DLD1 (cell line): ENCODE data around the gene LPP.
"Not testable (repeated sequence)": the region's sequence is repeated elsewhere in the genome, so short reads cannot be mapped to it uniquely, and the experiment has no call there.

Experiments
- in situ Hi-C: cut with HindIII; loops from 2 replicates; pipeline ENCODE4 v1.10.0; 2017; ENCODE audit warnings: low sequenced_read_pairs

Gene LPP

GRCh38 chr3:188684276-188684675 lies 530.3 kb downstream of the LPP start:
- in situ Hi-C loops = no loop called here

- in situ Hi-C loops = no loop called here
These were observed 531.8 kb downstream of the LPP start for GRCh38 chr3:188685789-188686188.

DNA sequence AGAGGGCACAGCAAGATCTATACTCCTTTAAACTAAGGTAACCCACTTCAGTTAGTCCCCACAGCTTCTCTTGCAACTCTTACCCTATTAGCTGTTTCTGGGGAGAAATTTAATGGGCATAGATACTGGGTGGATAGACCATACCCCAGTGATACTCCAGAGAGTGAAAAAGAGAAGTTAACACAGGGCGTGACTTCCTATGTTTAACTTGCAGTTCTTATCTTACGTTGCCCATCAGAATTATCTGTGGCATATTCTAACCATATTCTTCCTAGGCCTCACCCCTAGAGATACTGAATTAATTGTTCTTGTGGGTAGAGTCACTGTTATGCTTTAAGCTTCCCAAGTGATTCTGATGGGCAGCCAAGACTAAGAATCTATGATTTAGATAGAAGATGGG lies 532.4 kb downstream of the LPP start:
- in situ Hi-C loops = no loop called here

DNA sequence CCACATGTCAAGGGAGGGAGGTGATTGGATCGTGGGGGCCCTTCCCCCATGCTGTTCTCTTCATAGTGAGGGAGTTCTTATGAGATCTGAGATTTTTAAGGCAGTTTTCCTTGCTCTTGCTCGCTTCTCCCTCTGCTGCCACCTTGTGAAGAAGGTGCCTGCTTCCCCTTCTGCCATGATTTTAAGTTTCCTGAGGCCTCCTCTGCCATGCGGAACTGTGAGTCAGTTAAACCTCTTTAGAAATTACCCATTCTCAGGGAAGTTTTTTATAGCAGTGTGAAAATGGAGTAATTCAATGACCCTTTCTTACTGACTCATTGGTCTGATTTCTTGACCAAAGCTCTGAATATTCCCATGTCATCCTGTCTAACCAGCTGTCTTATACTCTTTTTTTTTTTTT lies 533.4 kb downstream of the LPP start:
- in situ Hi-C loops = no loop called here

DNA sequence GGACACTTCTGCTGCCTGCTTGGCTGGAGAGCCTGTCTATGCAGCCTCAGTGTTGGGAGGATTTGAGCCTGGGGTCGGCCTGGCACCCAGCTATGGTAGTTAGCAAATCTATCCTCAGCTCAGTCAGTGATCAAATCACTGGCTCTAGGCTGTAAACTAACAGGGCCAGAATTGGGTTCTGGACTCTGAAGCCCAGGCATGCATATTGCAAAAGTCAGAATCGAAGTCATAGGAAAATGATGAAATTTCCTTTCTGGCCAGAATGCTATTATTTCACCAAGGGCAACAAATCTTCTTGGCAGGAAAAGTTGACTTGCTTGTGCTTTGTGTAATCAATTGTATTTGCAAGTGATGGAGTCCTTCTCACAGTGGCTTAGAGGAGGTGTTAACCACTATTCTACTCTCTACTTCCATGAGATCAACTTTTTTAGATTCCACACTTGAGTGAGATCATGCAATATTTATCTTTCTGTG lies 535.2 kb downstream of the LPP start:
- in situ Hi-C loops = no loop called here

GRCh38 chr3:188690064-188690463 lies 536.1 kb downstream of the LPP start:
- in situ Hi-C loops = no loop called here

DNA sequence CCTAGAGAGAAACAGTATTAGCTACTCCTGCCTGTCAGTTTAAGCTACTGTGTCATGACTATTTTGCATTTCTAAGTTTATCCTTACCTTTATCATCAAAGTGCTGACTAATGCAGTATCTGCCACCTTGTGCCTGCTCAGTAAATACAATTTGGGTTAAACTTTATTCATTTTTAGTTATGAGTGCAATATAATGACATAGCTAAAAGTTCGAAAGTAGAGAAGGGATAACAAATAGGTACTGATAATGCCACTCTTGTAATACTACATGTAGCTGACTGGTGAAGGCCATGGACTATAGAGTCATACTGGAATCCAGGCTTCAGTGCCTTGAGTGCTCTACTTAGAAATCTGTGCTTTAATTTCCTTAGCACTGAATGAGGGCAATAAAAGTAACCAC lies 537.0 kb downstream of the LPP start:
- in situ Hi-C loops = no loop called here

GRCh38 chr3:188691665-188692064 lies 537.7 kb downstream of the LPP start:
- in situ Hi-C loops = no loop called here

DNA sequence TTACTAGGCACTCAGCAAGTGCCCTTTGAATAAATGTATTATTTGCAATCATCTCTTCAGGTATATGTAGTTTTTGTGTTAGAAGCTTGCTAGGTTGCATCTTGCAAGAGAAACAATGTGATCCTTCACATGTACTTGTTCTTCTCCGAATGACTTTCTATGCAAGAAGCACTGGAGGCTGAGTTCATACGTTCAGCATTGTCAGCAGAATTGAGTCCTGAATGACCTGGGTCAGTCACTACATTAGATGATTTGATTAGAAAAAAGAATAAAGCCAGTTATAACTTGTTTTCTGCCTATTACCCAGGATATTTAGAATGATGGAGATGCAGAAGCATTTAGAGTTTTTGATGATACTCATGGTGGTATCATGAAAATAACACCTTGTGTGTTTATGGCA lies 538.7 kb downstream of the LPP start:
- in situ Hi-C loops = no loop called here

- in situ Hi-C loops = no loop called here
These were observed 539.5 kb downstream of the LPP start for GRCh38 chr3:188693435-188693834.

DNA sequence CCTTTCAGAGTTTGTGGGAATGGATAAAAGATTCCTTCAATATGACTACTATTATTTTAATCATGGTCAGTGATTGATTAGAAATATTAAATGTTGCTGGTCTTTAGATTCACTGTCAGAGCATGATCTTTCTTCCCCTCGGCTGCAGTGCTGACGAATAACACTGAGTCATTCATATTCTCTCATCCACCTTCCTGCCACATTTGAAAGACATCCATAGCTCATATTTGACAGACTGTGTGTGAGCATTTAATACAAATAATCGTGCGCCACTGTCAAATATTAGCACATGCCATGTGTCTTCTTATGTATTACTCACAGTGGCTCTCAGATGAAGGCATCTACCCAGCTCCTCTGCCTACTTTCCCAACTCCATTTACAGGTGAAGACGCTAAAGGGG lies 541.3 kb downstream of the LPP start:
- in situ Hi-C loops = no loop called here

GRCh38 chr3:188697127-188697526 lies 543.2 kb downstream of the LPP start:
- in situ Hi-C loops = no loop called here

DNA sequence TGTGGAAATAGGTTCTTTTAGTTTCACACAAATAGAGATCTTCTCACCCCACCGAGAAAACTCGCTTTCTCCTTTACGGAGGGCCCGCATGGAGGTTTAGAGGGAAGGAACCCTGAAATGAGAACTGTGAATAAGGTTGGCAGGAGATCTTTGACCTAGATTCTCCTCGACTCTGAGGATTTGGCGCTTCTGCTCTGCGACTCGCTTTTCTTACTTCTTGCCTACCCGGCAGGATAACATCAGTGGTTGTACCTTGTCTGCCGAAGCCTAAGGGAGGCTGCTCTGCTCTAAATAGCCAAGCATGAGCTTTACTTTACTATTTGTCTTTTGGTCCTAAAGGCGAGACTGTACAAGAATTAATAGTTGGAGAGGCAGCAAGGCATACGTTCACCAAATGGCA lies 544.5 kb downstream of the LPP start:
- in situ Hi-C loops = no loop called here

GRCh38 chr3:188700501-188700900 lies 546.5 kb downstream of the LPP start:
- in situ Hi-C loops = no loop called here

- in situ Hi-C loops = no loop called here
These were observed 547.0 kb downstream of the LPP start for GRCh38 chr3:188700918-188701317.

- in situ Hi-C loops = no loop called here
These were observed 547.6 kb downstream of the LPP start for GRCh38 chr3:188701485-188701969.

DNA sequence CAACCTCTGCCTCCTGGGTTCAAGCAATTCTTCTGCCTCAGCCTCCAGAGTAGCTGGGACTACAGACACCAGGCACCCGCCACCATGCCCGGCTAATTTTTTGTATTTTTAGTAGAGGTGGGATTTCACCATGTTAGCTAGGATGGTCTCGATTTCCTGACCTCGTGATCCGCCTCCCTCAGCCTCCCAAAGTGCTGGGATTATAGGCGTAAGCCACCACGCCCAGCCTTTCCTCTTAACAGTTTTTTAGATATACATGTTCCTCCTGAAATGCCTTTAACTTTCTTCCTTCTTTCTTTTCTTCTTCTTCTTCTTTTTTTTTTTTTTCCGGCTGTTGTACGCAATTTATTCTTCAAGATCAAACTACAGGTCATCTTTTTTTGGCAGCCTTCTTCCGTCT lies 548.1 kb downstream of the LPP start:
- in situ Hi-C loops = not testable (repeated sequence)

DNA sequence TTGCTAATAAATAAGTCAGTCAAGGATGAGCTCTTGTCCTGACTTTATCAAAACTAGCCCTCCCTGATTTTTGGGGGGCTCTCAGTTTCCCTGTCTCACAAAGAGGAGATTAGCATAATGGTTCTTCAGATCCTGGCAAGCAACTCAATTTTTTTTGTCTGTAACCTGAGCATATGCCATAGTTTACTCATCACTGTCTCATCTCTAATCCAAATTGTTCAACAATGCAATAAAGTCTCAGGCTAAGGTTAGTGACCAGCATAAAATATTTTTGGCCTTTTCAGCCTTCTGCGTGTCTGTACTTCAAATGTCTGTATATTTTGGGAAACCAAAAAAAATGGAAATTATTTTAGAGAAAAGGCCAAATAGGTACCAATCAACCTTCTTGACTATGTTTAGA lies 552.2 kb downstream of the LPP start:
- in situ Hi-C loops = no loop called here

- in situ Hi-C loops = no loop called here
These were observed 552.6 kb downstream of the LPP start for GRCh38 chr3:188706599-188706998.

- in situ Hi-C loops = no loop called here
These were observed 553.7 kb downstream of the LPP start for GRCh38 chr3:188707381-188708288.

GRCh38 chr3:188711881-188712247 lies 557.9 kb downstream of the LPP start:
- in situ Hi-C loops = no loop called here

- in situ Hi-C loops = no loop called here
These were observed 558.4 kb downstream of the LPP start for GRCh38 chr3:188712248-188712924.
